Ammon's horn (tissue), 1 donor: ENCODE data around the gene NCMAP.

ENCODE experiments used
- DNase-seq: peaks from one replicate; pipeline ENCODE4 v3.0.0-alpha.2; 2016; ENCODE audit warnings: low spot score

NCMAP gene

GRCh38 chr1:24570265-24571125 is 14.6 kb downstream of the NCMAP start:
- no peak for DNase-seq

GRCh38 chr1:24572301-24572700 is 16.4 kb downstream of the NCMAP start:
- no peak for DNase-seq

- peak; percentile 55 for DNase-seq
Measured at GRCh38 chr1:24575905-24576587, 20.2 kb downstream of the NCMAP start.

- DNase-seq, result no peak
Measured at GRCh38 chr1:24578846-24579245, 23.0 kb downstream of the NCMAP start.

DNA sequence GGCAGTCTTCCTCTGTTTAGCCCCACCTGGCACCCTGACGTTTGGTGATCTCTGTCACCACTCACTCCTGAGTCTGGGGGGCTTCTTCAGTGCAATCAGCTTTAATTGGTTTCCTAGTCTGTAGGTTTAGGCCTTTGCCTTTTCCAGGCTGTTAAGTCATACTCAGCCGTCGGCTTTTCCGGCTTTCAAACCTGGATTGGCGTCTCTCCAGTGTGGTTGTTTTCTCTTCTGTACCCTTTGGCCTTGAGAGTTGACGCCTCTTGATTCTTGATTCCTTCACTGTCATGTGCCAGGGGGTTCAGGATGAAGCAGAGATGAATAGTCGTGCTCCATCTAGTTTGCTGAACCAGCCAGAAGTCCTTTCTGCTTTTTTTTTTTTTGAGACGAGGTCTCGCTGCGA is 24.9 kb downstream of the NCMAP start:
- no peak for DNase-seq

GRCh38 chr1:24584171-24584647 is 28.3 kb downstream of the NCMAP start:
- DNase-seq, result no peak

DNA sequence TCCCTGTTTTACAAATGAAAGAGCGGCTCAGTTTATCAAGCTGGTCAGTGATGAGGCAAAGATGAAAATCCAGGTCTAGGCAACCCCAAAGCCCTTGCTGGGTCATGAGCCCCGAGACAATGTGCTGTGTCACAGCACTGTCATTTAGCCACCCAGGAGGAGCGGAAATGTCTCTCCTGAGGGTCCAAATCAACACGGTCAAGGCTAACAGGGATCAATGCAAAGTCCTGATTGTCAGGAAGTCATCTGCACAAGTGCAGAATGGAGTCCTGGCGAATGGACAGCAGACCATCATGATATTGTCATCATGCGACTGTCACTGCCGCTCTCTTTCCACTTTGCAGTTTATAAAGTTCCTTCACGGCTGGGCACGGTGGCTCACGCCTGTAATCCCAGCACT is 30.2 kb downstream of the NCMAP start:
- DNase-seq, result no peak

DNA sequence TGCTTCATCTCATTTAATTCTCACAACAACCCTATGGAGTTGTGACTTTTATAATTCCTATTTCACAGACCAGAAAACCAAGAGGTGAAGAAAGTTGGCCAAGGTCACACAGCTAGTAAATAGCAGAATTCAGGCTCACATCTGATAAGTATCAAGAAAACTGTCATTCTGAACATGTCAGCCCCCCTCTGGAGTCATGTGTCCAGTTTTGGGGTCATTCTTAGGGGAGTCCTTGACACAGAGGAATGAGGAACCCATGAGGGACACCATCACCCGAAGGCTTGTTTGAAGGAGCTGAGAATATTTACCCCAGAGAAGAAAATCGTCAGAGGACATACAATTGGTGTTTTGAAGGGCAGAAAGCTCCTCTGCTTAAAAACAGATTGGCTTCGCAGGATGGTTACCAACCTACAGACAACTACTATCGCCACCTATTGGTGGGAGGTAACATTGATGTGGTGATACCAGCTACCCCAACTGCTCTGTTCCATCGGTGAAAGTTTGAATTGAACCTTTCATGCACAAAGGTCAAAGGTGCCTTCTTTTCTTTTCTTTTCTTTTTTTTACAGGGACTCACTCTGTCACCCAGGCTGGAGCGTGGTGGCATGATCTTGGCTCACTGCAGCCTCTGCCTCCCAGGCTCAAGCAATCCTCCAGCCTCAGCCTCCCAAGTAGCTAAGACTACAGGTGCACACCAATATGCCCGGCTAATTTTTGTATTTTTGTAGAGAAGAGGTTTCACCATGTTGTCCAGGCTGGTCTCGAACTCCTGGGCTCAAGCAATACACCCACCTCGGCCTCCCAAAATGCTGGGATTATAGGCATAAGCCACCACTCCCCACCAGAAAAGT is 31.3 kb downstream of the NCMAP start:
- DNase-seq, result peak; percentile 72

GRCh38 chr1:24588573-24588972 is 32.7 kb downstream of the NCMAP start:
- DNase-seq, result no peak

DNA sequence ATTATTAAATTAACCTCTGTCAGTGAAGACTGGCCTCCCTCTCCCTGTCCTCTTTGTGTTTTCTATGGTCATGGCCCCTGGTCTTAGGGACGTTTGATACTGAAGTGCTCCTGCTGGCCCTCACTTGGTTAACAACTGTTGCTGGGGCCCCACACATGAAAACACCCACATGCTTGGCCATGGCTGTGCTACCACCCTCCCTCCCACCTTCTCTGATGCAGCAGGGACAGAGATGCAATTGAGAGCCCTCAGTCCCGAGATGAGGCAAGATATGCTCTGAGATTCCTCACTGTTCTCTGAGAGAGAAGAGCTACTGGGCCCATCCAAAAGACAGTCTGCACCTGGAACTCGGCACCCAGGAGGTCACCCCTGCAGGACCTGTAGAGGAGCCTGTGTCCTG is 33.3 kb downstream of the NCMAP start:
- DNase-seq, result no peak

GRCh38 chr1:24591781-24592180 is 35.9 kb downstream of the NCMAP start:
- DNase-seq, result no peak

GRCh38 chr1:24594328-24594598 is 38.4 kb downstream of the NCMAP start:
- DNase-seq, result no peak

DNA sequence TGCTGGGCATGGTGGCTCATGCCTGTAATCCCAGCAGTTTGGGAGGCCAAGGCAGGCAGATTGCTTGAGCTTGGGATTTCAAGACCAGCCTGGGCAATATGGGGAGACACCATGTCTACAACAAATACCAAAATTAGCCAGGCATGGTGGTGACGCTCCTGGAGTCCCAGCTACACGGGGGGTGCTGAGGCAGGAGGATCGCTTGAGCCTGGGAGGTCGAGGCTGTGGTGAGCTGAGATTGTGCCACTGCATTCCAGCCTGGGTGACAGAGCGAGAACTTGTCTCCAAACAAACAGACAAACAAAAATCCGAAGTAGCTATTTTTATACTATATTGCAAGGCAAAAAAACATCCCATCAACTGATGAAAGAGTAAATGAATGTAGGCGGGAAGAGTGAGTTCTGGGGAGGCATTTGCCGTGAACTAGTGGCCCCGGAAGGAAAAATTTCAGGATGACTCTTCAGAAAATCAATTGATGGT is 40.6 kb downstream of the NCMAP start:
- no peak for DNase-seq

DNA sequence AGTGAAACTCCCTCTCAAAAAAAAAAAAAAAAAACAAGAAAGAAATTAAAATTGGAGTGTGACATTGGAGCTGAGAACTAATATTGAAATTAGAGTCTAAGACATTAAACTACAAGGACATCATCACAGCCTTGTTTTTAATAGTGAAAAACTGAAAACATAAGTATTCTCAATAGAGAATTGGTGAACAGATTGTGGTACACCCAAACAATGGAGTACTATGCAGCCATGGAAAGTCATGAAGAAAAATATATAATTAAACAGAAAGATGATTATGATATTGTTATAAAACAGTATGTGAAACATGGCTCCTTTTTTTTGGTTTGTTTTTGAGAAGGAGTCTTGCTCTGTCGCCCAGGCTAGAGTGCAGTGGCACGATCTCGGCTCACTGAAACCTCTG is 43.4 kb downstream of the NCMAP start:
- DNase-seq, result no peak

GRCh38 chr1:24600551-24600950 is 44.7 kb downstream of the NCMAP start:
- no peak for DNase-seq

DNA sequence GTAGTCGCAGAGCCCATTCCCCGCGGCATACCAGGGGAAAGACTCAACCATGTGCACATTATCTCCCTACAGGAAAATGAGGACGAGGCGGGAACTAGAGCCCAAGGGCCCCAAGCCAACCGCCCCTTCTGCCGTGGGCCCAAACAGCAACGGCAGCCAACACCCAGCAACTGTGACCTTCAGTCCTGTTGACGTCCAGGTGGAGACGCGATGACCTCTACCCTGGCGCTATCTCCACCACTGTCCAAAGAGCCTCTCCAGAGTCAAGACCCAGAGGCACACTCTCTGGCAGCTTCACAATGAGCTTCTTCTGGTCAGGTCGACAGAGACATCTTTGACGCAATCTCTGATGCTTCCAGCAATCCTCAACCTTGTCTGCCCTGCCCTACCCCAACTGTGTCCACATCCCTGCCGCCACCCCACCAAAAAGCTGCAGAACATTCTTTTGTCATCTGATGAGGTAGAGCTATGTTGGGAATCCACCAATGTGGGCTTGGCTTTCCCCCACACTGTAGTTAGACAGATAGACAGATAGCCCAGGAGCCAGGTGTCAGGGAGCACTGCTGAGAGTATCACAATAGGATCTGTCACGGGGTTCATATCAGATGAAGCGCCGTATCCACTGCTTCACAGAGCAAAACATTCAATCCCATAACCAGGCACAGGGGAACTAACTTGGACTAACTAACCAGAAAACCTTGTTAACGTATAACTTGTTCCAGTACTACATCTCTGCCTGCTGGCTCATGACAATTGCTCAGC is 49.8 kb downstream of the NCMAP start:
- no peak for DNase-seq

DNA sequence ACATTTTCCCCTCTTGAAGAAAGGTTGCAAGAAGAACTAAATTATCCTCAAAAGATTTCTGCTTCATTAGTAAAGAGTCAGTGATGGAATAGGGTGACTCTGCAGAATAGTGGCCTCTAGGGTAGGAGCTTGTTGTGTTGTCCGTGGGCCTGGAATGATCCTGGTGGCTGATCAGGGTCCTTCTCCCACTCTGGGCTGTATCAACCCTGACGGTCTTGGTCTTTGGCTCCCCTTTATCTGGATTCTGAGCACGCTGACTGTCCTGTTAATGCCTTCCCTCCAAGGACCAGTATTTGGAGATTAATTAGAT is 50.4 kb downstream of the NCMAP start:
- no peak for DNase-seq

DNA sequence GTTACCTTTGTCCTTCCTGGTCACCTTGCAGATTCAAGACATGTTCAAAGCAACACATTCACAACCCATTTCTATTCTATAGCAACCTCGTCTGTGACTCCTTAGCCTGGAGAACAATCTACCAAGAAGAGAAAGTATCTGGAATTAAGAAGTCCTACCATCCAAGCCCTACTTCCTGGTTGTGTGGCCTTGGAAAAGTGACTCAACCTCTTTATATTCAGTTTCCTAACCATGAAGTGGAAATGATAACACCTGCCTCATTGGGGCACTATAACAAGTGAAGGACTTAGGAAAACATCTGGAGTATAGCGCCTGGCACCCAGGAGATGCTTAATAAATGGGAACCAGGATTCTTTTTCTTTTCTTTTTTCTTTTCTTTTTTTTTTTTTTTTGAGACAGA is 50.7 kb downstream of the NCMAP start:
- no peak for DNase-seq

GRCh38 chr1:24609949-24610517 is 54.1 kb downstream of the NCMAP start:
- no peak for DNase-seq

DNA sequence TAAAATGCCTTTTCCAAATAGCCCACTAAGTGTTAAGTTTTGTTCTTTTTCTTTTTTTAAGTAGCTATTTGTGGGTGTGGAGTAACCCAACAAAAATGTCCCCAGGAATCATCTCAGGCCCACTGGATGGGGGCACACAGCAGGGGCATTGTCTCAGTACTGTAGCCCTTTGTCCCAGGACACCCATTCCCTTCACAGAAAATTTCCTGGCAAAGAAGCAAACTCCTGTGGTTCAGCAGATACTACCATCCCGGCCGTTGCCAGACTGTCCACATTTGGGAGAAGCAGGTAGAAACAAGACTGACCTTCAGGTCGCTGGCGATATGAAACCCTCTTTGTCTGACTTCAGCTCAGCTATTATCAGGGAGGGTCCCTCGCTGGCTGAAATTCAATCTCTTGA is 63.5 kb downstream of the NCMAP start:
- DNase-seq, result peak; percentile 85

GRCh38 chr1:24620678-24621077 is 64.8 kb downstream of the NCMAP start:
- DNase-seq, result no peak

DNA sequence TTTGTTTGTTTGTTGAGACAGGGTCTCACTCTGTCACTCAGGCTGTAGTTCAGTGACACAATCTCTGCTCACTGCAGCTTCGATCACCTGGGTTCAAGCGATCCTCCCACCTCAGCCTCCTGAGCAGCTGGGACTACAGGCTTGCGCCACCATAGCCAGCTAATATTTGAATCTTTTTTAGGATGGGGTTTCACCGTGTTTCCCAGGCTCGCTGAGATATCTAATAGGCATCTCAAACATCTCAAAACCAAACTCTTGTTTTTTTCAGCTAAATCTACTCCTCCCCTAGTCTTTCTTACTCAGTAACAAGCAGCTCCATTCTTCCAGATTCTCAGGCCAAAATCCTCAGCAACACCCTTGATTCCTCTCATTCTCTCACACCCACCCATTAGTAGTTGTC is 65.2 kb downstream of the NCMAP start:
- DNase-seq, result no peak
